ENCODE results near the gene ILKAP.

DNA sequence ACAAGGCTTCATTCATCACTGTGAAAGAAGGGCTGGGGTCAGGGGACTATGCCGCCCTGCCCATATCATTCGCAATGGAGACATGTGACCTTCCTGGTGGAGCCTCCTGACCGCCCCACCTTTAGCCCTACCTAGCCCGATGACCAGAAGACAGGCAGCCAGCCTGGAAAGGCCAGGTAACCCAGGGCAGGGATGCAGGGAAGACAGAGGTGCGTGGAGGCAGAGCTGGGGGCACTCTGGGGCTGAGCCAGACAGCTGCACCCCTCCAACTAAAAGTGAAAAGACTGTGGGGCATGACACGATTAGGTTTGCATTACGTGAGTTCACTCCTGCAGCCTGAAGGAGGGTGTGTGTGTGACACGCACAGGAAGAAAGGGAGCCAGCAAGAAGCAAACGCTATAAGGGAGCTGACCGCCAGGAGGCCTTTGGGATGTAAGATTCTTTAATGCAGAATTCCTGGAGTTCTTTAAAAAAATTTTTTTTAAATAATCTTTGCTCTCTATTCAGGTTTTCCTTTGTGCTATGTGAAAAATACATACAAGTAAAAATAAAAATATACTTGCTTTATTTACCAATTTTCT lies 40.1 kb upstream of the ILKAP start:
- TF ChIP-seq POLR2A (IDR thresholded peaks at IDR 0.05; ENCODE audit: borderline replicate concordance, extremely low read depth, insufficient read depth, insufficient read length) (no peak), EZH2 (IDR thresholded peaks at IDR 0.05) (no peak), SP1 (IDR thresholded peaks at IDR 0.05; ENCODE audit: low read depth) (no peak), SIN3A (IDR thresholded peaks at IDR 0.05; ENCODE audit: low read depth) (no peak), TCF7L2 (IDR thresholded peaks at IDR 0.05; ENCODE audit: borderline replicate concordance, extremely low read depth, insufficient read depth, insufficient read length) (no peak)
- TF ChIP-seq, protein P1, sequence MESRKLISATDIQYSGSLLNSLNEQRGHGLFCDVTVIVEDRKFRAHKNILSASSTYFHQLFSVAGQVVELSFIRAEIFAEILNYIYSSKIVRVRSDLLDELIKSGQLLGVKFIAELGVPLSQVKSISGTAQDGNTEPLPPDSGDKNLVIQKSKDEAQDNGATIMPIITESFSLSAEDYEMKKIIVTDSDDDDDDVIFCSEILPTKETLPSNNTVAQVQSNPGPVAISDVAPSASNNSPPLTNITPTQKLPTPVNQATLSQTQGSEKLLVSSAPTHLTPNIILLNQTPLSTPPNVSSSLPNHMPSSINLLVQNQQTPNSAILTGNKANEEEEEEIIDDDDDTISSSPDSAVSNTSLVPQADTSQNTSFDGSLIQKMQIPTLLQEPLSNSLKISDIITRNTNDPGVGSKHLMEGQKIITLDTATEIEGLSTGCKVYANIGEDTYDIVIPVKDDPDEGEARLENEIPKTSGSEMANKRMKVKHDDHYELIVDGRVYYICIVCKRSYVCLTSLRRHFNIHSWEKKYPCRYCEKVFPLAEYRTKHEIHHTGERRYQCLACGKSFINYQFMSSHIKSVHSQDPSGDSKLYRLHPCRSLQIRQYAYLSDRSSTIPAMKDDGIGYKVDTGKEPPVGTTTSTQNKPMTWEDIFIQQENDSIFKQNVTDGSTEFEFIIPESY (IDR thresholded peaks at IDR 0.05; ENCODE audit: extremely low read depth, insufficient replicate concordance, low read length) = no peak
- TF ChIP-seq, protein P2, sequence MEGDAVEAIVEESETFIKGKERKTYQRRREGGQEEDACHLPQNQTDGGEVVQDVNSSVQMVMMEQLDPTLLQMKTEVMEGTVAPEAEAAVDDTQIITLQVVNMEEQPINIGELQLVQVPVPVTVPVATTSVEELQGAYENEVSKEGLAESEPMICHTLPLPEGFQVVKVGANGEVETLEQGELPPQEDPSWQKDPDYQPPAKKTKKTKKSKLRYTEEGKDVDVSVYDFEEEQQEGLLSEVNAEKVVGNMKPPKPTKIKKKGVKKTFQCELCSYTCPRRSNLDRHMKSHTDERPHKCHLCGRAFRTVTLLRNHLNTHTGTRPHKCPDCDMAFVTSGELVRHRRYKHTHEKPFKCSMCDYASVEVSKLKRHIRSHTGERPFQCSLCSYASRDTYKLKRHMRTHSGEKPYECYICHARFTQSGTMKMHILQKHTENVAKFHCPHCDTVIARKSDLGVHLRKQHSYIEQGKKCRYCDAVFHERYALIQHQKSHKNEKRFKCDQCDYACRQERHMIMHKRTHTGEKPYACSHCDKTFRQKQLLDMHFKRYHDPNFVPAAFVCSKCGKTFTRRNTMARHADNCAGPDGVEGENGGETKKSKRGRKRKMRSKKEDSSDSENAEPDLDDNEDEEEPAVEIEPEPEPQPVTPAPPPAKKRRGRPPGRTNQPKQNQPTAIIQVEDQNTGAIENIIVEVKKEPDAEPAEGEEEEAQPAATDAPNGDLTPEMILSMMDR (IDR thresholded peaks at IDR 0.05 in 2 of 3, conservative IDR thresholded peaks at IDR 0.05 in 1 of 3; ENCODE audit: borderline replicate concordance in 1 of 3, insufficient read depth in 1 of 3, low read depth in 2 of 3, low read length in 2 of 3) = no peak
- TF ChIP-seq, protein P3, sequence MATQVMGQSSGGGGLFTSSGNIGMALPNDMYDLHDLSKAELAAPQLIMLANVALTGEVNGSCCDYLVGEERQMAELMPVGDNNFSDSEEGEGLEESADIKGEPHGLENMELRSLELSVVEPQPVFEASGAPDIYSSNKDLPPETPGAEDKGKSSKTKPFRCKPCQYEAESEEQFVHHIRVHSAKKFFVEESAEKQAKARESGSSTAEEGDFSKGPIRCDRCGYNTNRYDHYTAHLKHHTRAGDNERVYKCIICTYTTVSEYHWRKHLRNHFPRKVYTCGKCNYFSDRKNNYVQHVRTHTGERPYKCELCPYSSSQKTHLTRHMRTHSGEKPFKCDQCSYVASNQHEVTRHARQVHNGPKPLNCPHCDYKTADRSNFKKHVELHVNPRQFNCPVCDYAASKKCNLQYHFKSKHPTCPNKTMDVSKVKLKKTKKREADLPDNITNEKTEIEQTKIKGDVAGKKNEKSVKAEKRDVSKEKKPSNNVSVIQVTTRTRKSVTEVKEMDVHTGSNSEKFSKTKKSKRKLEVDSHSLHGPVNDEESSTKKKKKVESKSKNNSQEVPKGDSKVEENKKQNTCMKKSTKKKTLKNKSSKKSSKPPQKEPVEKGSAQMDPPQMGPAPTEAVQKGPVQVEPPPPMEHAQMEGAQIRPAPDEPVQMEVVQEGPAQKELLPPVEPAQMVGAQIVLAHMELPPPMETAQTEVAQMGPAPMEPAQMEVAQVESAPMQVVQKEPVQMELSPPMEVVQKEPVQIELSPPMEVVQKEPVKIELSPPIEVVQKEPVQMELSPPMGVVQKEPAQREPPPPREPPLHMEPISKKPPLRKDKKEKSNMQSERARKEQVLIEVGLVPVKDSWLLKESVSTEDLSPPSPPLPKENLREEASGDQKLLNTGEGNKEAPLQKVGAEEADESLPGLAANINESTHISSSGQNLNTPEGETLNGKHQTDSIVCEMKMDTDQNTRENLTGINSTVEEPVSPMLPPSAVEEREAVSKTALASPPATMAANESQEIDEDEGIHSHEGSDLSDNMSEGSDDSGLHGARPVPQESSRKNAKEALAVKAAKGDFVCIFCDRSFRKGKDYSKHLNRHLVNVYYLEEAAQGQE (IDR thresholded peaks at IDR 0.05; ENCODE audit: low read depth) = no peak
- TF ChIP-seq, protein P4, sequence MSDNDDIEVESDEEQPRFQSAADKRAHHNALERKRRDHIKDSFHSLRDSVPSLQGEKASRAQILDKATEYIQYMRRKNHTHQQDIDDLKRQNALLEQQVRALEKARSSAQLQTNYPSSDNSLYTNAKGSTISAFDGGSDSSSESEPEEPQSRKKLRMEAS (IDR thresholded peaks at IDR 0.05) = no peak
- TF ChIP-seq, protein P5, sequence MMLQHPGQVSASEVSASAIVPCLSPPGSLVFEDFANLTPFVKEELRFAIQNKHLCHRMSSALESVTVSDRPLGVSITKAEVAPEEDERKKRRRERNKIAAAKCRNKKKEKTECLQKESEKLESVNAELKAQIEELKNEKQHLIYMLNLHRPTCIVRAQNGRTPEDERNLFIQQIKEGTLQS (IDR thresholded peaks at IDR 0.05) = no peak
